ENCODE measurements around the gene RBM4.
"Not testable (repeated sequence)": the region's sequence is repeated elsewhere in the genome, so short reads cannot be mapped to it uniquely, and the experiment has no call there.

The RBM4 gene, protein sequence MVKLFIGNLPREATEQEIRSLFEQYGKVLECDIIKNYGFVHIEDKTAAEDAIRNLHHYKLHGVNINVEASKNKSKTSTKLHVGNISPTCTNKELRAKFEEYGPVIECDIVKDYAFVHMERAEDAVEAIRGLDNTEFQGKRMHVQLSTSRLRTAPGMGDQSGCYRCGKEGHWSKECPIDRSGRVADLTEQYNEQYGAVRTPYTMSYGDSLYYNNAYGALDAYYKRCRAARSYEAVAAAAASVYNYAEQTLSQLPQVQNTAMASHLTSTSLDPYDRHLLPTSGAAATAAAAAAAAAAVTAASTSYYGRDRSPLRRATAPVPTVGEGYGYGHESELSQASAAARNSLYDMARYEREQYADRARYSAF

GRCh38 chr11:66638177-66639065 lies at the start of gene RBM4:
TSS of gene RBM4 (plus strand) at chr11:66638703. CDS start at chr11:66639712, 1,009 bp downstream.
- peak; percentile 100 for DNase-seq

DNA sequence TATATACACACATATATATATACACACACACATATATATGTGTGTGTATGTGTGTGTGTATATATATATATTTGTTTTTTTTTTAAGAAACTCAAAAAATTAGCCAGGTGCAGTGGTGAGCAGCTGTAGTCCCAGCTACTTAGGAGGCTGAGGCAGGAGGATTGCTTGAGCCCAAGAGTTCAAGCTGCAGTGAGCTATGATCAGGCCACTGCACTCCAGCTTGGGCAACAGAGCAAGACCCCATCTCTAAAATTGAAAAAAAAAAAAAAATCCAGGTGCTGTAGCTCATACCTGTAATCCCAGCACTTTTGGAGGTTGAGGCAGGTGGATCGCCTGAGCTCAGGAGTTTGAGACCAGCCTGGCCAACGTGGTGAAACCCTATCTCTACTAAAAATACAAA lies 49.2 kb upstream of the RBM4 start:
- not testable (repeated sequence) for DNase-seq

GRCh38 chr11:66589996-66590675 lies 48.4 kb upstream of the RBM4 start:
- no peak for DNase-seq

DNA sequence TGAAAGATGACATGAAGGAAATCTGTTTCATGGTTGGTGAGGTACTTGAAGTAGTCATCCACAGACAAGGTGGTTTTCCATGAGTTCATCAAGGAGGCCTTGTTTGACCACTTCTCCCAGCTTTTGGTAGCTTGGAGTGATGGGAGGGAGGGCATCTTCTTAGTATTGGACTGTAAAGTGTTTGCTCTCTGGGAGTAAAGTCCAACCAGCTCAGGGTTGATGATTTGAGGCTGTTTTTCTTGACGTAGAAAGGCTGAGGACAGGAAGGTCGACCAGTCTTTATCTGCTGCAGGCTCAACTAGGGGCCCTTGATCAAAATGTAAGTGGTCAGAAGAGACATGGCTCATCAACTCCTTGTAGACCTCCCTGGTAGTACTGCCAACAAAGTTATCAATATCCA lies 47.3 kb upstream of the RBM4 start:
- DNase-seq: no peak

- DNase-seq: peak; percentile 83
Observed at GRCh38 chr11:66592457-66593302, 45.8 kb upstream of the RBM4 start, which contains the start of the genes CCDC87 and CCS. TSS of gene CCDC87 (minus strand) at chr11:66593063. CDS start at chr11:66593015, 48 bp downstream. TSS of gene CCS (plus strand) at chr11:66593185. CDS start at chr11:66593262, 77 bp downstream.

DNA sequence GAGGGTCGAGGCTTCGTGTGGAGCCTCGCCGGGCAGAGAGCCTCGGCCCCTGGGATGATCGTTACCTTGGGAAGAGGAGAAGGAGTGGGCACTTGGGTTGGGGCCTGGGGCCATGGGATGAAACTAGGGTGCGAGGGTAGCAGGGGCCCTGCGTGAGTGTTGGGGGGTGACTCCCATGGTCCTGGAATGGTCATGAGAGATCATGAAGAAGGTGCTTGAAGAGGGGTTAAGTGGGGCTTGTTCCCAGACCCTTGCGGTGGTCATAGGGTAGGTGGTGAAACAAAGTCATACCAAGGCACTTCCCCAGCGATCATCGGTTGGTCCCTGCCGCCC lies 45.2 kb upstream of the RBM4 start:
- no peak for DNase-seq

- DNase-seq: no peak
Observed at GRCh38 chr11:66593650-66594049, 44.9 kb upstream of the RBM4 start.

GRCh38 chr11:66595245-66595904 lies 43.1 kb upstream of the RBM4 start:
- no peak for DNase-seq

- no peak for DNase-seq
Observed at GRCh38 chr11:66598993-66599392, 39.5 kb upstream of the RBM4 start.

DNA sequence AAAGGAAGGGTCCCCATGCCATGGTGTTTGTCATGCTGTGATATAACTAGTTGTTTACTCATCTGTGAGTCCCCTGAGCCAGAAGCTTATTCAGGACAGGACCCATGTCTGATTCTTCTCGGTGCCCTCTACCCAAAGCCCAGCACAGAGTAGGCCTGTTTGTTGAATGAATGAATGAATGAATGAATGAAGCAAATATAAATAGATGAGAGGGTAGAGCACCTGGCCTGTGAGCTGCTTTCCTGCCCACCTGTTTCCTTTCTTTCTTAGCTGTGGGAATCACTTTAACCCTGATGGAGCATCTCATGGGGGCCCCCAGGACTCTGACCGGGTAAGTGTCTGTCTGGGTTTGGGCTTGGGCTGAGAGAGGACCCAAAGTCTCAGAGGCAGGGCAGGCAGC lies 38.3 kb upstream of the RBM4 start:
- no peak for DNase-seq

DNA sequence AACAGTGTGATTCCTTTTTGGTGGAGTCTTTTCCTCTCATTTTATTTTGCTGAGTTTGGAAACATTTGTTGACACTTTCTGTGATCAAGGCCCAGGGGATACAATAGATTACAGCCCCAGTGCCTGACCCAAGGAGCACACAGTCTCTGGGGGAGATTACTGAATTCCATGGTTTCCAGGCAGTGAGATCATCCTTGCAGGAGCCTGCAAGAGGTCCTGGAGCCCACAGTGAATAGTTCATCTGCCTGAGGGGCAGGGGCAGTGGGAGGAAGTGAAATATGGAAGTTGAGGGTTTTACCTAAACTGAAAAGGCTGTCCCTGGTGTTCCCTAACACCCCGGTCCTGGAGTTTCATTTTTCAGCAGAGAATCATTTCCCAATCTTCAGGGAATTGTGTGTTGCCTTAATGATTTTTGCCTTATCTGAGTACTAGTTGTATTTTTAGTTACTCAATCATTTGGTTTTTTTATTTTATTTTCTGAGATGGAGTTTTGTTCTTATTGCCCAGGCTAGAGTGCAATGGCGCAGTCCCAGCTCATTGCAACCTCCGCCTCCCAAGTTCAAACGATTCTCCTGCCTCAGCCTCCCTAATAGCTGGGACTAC lies 37.8 kb upstream of the RBM4 start:
- DNase-seq: no peak

DNA sequence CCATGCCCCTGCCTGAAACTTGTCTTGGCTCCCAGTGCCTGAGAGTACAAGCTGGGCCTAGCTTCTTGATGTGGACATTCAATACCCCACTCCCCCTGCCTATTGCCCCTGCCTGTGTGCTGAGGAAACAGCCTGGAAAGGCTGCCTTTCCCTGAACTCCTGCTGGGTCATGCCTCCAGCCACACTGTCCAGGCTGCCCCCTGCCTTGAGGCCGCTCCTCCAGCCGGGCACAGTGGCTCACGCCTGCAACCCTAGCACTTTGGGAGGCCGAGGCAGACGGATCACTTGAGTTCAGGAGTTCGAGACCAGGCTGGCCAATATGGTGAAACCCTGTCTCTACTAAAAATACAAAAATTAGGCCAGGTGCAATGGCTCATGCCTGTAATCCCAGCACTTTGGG lies 35.4 kb upstream of the RBM4 start:
- DNase-seq: no peak

DNA sequence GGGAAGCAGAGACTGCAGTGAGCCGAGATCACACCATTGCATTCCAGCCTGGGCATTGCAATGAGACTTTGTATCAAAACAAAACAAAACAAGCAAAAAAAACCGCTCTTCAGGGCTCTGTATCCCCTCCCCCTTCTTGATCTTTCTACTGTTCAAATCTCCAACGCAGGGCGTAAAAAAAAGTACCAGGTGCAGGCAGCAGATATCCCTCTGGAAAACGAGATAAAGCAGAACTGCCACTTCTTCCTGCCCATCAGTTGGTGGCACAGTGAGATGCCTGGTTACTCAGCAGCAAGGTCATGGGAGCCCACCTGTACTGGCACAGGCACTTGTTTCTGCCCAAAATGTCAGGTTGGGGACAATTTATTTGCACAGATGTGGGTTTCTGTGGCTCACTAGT lies 34.3 kb upstream of the RBM4 start:
- DNase-seq: no peak

DNA sequence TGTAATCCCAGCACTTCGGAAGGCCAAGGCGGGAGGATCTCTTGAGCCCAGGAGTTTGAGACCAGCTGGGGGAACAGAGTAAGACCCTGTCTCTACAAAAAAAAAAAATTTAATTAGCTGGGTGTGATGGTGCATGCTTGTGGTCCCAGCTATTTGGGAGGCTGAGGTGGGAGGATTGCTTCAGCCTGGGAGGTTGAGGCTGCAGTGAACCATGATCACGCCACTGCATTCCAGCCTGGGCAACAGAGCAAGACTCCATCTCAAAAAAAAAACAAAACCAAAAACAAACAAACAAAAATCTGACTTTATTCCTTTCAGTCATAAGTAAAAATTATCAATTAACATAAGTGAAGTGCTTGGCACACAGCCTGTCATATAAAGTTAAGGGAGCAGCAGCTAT lies 31.9 kb upstream of the RBM4 start:
- not testable (repeated sequence) for DNase-seq

GRCh38 chr11:66607126-66607834 lies 31.2 kb upstream of the RBM4 start:
- peak; percentile 40 for DNase-seq

GRCh38 chr11:66609721-66610617 lies 28.5 kb upstream of the RBM4 start:
- DNase-seq: no peak

GRCh38 chr11:66612458-66612857 lies 26.0 kb upstream of the RBM4 start:
- no peak for DNase-seq

DNA sequence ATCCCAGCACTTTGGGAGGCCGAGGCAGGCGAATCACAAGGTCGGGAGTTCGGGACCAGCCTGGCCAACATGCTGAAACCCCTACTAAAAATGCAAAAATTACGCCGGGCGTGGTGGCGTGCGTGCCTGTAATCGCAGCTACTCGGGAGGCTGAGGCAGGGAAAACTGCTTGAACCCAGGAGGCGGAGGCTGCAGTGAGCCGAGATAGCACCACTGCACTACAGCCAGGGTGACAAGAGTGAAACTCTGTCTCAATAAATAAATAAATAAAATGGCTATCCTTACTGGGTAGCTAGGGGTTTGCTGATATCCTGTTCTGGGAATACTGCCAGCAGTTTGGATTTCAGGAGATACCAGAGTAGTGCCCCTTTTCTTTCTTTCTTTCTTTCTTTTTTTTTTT lies 24.4 kb upstream of the RBM4 start:
- DNase-seq: no peak

GRCh38 chr11:66616379-66617154 lies 21.9 kb upstream of the RBM4 start, which contains the start of gene RBM14:
TSS of gene RBM14 (plus strand) at chr11:66616630. CDS start at chr11:66616721, 91 bp downstream.
- DNase-seq: peak; percentile 100

Measured in NCI-H226 (cell line).